HCT116 (cell line): Measurements from ENCODE around the gene PSEN2.

Experiments used
- CEBPB ChIP-seq: IDR thresholded peaks from 2 replicates; pipeline ENCODE4 v1.6.1; 2012; ENCODE audit warnings: low read depth
- EZH2 ChIP-seq: fragments of 200-600 bp; sonication (generic); IDR thresholded peaks from 2 replicates; pipeline ENCODE4 v1.6.1; 2017; ENCODE audit warnings: antibody characterized with exemption, mixed run types
- EZH2phosphoT487 ChIP-seq: fragments of 200-600 bp; IDR thresholded peaks from 2 replicates; pipeline ENCODE4 v1.6.1; 2018; ENCODE audit warnings: antibody characterized with exemption, borderline replicate concordance
- POLR2A ChIP-seq: IDR thresholded peaks from 2 replicates; pipeline ENCODE4 v1.7.0; 2011; ENCODE audit warnings: borderline replicate concordance; ENCODE audit not compliant: insufficient read depth, insufficient read length; ENCODE audit errors: extremely low read depth
- POLR2AphosphoS5 ChIP-seq: IDR thresholded peaks from 2 replicates; pipeline ENCODE4 v1.6.1; 2011; ENCODE audit warnings: mild to moderate bottlenecking, low read depth, low read length, moderate library complexity
- RAD21 ChIP-seq: IDR thresholded peaks from 2 replicates; pipeline ENCODE4 v1.6.1; 2012; ENCODE audit warnings: low read depth, mild to moderate bottlenecking
- SP1 ChIP-seq: IDR thresholded peaks from 2 replicates; pipeline ENCODE4 v1.6.1; 2012; ENCODE audit warnings: low read depth
- SRF ChIP-seq: IDR thresholded peaks from 2 replicates; pipeline ENCODE4 v1.6.1; 2012; ENCODE audit warnings: low read depth
- ZFX ChIP-seq: fragments of 450-650 bp; IDR thresholded peaks from 2 replicates; pipeline ENCODE4 v1.6.1; 2017
- TF ChIP-seq, protein P1 (sequence below), 3 experiments: fragments of 200-600 bp in 1 of 3; sonication (generic) in 1 of 3; IDR thresholded peaks in 2 of 3; conservative IDR thresholded peaks in 1 of 3; 2 replicates each; pipeline ENCODE4 v1.5.1; 2012 to 2017; ENCODE audit warnings: low read depth in 2 of 3, low read length in 2 of 3, antibody characterized with exemption in 1 of 3, borderline replicate concordance in 1 of 3, control low read depth in 1 of 3, mild to moderate bottlenecking in 1 of 3, mixed read lengths in 1 of 3, mixed run types in 1 of 3, moderate library complexity in 1 of 3; ENCODE audit not compliant: insufficient read depth in 1 of 3
- TF ChIP-seq, protein P2 (sequence below): IDR thresholded peaks from 2 replicates; pipeline ENCODE4 v1.6.1; 2011; ENCODE audit warnings: mild to moderate bottlenecking, low read length, moderate library complexity; ENCODE audit not compliant: insufficient replicate concordance; ENCODE audit errors: extremely low read depth
- TF ChIP-seq, protein P3 (sequence below): IDR thresholded peaks from 2 replicates; pipeline ENCODE4 v1.6.1; 2012

DNA sequence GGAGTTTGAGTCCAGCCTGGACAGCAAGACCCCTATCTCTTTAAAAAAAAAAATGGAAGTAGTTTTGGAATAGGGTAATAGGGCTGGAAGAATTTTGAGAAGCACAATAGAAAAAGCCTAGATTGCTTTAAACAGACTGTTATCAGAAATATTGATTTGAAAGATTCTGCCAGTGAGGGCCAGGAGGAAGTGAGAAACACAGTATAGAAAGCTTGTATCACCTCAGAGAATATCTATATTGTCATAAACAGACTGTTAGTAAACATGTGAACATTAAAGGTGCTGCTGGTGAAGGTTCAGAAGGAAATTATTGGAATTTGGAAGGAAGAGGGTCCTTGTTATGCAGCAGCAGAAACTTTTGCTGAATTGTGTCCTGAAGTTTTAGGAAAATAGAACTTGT is 24.8 kb upstream of the PSEN2 start:
- TF ChIP-seq, protein P1, sequence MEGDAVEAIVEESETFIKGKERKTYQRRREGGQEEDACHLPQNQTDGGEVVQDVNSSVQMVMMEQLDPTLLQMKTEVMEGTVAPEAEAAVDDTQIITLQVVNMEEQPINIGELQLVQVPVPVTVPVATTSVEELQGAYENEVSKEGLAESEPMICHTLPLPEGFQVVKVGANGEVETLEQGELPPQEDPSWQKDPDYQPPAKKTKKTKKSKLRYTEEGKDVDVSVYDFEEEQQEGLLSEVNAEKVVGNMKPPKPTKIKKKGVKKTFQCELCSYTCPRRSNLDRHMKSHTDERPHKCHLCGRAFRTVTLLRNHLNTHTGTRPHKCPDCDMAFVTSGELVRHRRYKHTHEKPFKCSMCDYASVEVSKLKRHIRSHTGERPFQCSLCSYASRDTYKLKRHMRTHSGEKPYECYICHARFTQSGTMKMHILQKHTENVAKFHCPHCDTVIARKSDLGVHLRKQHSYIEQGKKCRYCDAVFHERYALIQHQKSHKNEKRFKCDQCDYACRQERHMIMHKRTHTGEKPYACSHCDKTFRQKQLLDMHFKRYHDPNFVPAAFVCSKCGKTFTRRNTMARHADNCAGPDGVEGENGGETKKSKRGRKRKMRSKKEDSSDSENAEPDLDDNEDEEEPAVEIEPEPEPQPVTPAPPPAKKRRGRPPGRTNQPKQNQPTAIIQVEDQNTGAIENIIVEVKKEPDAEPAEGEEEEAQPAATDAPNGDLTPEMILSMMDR (IDR thresholded peaks at IDR 0.05 in 2 of 3, conservative IDR thresholded peaks at IDR 0.05 in 1 of 3; ENCODE audit: borderline replicate concordance in 1 of 3, insufficient read depth in 1 of 3, low read depth in 2 of 3, low read length in 2 of 3) = no peak
- no peak for TF ChIP-seq POLR2A
- no peak for TF ChIP-seq EZH2phosphoT487
- no peak for TF ChIP-seq EZH2
- TF ChIP-seq POLR2AphosphoS5 = no peak
- TF ChIP-seq, protein P2, sequence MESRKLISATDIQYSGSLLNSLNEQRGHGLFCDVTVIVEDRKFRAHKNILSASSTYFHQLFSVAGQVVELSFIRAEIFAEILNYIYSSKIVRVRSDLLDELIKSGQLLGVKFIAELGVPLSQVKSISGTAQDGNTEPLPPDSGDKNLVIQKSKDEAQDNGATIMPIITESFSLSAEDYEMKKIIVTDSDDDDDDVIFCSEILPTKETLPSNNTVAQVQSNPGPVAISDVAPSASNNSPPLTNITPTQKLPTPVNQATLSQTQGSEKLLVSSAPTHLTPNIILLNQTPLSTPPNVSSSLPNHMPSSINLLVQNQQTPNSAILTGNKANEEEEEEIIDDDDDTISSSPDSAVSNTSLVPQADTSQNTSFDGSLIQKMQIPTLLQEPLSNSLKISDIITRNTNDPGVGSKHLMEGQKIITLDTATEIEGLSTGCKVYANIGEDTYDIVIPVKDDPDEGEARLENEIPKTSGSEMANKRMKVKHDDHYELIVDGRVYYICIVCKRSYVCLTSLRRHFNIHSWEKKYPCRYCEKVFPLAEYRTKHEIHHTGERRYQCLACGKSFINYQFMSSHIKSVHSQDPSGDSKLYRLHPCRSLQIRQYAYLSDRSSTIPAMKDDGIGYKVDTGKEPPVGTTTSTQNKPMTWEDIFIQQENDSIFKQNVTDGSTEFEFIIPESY = no peak
- no peak for TF ChIP-seq ZFX
- TF ChIP-seq CEBPB = no peak
- TF ChIP-seq, protein P3, sequence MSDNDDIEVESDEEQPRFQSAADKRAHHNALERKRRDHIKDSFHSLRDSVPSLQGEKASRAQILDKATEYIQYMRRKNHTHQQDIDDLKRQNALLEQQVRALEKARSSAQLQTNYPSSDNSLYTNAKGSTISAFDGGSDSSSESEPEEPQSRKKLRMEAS = no peak
- no peak for TF ChIP-seq SP1
- no peak for TF ChIP-seq RAD21
- TF ChIP-seq SRF = no peak
